ENCODE results near the gene PCA3. TPM values are rescaled to one million over a fixed set of nuclear protein-coding genes. Genes with fewer than 3 reads are reported as not detected.

PCA3 gene
- total and polyA plus RNA-seq, 2 of the 8 experiments (the other 6 are each of a cell fraction or from before 2014, with no cell fraction given), result not detected

DNA sequence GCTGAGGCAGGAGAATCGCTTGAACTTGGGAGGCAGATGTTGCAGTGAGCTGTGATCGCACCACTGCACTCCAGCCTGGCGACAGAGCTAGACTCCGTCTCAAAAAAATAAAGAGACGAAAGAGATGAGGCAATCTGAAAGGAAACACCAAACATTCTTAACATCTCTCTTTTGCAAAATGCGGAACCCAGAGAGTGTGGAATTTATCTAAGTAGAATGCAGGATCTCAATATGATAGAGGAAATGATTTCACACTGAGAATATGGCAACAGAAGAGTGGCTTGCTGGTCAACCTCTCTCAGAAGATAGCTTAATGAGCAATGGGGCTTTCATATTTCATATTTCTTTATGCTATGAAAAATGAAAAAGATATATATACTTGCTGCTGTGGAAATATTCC lies 33.4 kb upstream of the PCA3 start (continued):
- TF ChIP-seq, protein P1, sequence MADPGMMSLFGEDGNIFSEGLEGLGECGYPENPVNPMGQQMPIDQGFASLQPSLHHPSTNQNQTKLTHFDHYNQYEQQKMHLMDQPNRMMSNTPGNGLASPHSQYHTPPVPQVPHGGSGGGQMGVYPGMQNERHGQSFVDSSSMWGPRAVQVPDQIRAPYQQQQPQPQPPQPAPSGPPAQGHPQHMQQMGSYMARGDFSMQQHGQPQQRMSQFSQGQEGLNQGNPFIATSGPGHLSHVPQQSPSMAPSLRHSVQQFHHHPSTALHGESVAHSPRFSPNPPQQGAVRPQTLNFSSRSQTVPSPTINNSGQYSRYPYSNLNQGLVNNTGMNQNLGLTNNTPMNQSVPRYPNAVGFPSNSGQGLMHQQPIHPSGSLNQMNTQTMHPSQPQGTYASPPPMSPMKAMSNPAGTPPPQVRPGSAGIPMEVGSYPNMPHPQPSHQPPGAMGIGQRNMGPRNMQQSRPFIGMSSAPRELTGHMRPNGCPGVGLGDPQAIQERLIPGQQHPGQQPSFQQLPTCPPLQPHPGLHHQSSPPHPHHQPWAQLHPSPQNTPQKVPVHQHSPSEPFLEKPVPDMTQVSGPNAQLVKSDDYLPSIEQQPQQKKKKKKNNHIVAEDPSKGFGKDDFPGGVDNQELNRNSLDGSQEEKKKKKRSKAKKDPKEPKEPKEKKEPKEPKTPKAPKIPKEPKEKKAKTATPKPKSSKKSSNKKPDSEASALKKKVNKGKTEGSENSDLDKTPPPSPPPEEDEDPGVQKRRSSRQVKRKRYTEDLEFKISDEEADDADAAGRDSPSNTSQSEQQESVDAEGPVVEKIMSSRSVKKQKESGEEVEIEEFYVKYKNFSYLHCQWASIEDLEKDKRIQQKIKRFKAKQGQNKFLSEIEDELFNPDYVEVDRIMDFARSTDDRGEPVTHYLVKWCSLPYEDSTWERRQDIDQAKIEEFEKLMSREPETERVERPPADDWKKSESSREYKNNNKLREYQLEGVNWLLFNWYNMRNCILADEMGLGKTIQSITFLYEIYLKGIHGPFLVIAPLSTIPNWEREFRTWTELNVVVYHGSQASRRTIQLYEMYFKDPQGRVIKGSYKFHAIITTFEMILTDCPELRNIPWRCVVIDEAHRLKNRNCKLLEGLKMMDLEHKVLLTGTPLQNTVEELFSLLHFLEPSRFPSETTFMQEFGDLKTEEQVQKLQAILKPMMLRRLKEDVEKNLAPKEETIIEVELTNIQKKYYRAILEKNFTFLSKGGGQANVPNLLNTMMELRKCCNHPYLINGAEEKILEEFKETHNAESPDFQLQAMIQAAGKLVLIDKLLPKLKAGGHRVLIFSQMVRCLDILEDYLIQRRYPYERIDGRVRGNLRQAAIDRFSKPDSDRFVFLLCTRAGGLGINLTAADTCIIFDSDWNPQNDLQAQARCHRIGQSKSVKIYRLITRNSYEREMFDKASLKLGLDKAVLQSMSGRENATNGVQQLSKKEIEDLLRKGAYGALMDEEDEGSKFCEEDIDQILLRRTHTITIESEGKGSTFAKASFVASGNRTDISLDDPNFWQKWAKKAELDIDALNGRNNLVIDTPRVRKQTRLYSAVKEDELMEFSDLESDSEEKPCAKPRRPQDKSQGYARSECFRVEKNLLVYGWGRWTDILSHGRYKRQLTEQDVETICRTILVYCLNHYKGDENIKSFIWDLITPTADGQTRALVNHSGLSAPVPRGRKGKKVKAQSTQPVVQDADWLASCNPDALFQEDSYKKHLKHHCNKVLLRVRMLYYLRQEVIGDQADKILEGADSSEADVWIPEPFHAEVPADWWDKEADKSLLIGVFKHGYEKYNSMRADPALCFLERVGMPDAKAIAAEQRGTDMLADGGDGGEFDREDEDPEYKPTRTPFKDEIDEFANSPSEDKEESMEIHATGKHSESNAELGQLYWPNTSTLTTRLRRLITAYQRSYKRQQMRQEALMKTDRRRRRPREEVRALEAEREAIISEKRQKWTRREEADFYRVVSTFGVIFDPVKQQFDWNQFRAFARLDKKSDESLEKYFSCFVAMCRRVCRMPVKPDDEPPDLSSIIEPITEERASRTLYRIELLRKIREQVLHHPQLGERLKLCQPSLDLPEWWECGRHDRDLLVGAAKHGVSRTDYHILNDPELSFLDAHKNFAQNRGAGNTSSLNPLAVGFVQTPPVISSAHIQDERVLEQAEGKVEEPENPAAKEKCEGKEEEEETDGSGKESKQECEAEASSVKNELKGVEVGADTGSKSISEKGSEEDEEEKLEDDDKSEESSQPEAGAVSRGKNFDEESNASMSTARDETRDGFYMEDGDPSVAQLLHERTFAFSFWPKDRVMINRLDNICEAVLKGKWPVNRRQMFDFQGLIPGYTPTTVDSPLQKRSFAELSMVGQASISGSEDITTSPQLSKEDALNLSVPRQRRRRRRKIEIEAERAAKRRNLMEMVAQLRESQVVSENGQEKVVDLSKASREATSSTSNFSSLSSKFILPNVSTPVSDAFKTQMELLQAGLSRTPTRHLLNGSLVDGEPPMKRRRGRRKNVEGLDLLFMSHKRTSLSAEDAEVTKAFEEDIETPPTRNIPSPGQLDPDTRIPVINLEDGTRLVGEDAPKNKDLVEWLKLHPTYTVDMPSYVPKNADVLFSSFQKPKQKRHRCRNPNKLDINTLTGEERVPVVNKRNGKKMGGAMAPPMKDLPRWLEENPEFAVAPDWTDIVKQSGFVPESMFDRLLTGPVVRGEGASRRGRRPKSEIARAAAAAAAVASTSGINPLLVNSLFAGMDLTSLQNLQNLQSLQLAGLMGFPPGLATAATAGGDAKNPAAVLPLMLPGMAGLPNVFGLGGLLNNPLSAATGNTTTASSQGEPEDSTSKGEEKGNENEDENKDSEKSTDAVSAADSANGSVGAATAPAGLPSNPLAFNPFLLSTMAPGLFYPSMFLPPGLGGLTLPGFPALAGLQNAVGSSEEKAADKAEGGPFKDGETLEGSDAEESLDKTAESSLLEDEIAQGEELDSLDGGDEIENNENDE (IDR thresholded peaks at IDR 0.05; ENCODE audit: insufficient replicate concordance, low read length), result no peak
- TF ChIP-seq RBBP5 (IDR thresholded peaks at IDR 0.05; ENCODE audit: borderline replicate concordance, low read depth, low read length), result no peak
- no peak for TF ChIP-seq SIX5 (IDR thresholded peaks at IDR 0.05; ENCODE audit: low read depth, low read length)
- no peak for TF ChIP-seq ASH2L (IDR thresholded peaks at IDR 0.05; ENCODE audit: low read length)
- no peak for TF ChIP-seq RNF2 (IDR thresholded peaks at IDR 0.05; ENCODE audit: borderline replicate concordance, low read depth, low read length, missing control alignments, poor library complexity, severe bottlenecking)
- TF ChIP-seq KDM4A (IDR thresholded peaks at IDR 0.05; ENCODE audit: low read depth, low read length, severe bottlenecking), result no peak
- TF ChIP-seq CBX8 (IDR thresholded peaks at IDR 0.05; ENCODE audit: borderline replicate concordance, low read depth, low read length), result no peak
- TF ChIP-seq, protein P2, sequence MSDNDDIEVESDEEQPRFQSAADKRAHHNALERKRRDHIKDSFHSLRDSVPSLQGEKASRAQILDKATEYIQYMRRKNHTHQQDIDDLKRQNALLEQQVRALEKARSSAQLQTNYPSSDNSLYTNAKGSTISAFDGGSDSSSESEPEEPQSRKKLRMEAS (IDR thresholded peaks at IDR 0.05), result no peak
- TF ChIP-seq GTF2F1 (IDR thresholded peaks at IDR 0.05; ENCODE audit: borderline replicate concordance, low read depth, low read length), result no peak
- no peak for TF ChIP-seq EZH2 (IDR thresholded peaks at IDR 0.05; ENCODE audit: low read depth, low read length, severe bottlenecking)
- TF ChIP-seq GABPA (IDR thresholded peaks at IDR 0.05; ENCODE audit: borderline replicate concordance, insufficient read depth, low read length), result no peak

Measured in H1 (cell line).